Progenitor cell of endocrine pancreas (in vitro differentiated cells): ENCODE results near the gene SPRY2. TPM values are rescaled to one million over a fixed set of nuclear protein-coding genes. Genes with fewer than 3 reads are reported as not detected.

ENCODE experiments used
- DNase-seq: peaks from one replicate; pipeline ENCODE4 v3.0.0; 2021; ENCODE audit warnings: low spot score; ENCODE audit not compliant: unreplicated experiment
- H3K27ac Mint-ChIP-seq: 2 replicates; pipeline ENCODE4 v1.8.0; 2021; ENCODE audit warnings: mild to moderate bottlenecking, moderate library complexity, mixed read lengths
- H3K27me3 Mint-ChIP-seq: 2 replicates; pipeline ENCODE4 v1.8.0; 2021; ENCODE audit warnings: mixed read lengths
- H3K36me3 Mint-ChIP-seq: 2 replicates; pipeline ENCODE4 v1.8.0; 2022; ENCODE audit warnings: mixed read lengths; ENCODE audit not compliant: insufficient read depth
- H3K4me1 Mint-ChIP-seq: 2 replicates; pipeline ENCODE4 v1.8.0; 2021; ENCODE audit warnings: low read depth, mixed read lengths
- H3K4me3 Mint-ChIP-seq: 2 replicates; pipeline ENCODE4 v1.8.0; 2021; ENCODE audit warnings: low read depth, mild to moderate bottlenecking, moderate library complexity, mixed read lengths
- H3K9me3 Mint-ChIP-seq: 2 replicates; pipeline ENCODE4 v1.8.0; 2021; ENCODE audit warnings: low read depth, mixed read lengths
- CTCF ChIP-seq: fragments of 200-600 bp; sonication (generic); IDR thresholded peaks from one replicate; pipeline ENCODE4 v1.5.0; 2021; ENCODE audit warnings: antibody characterized with exemption, mild to moderate bottlenecking; ENCODE audit not compliant: unreplicated experiment
- total RNA-seq: library from RNA; stranded (reverse); gene quantifications from 2 replicates; pipeline ENCODE4 v1.2.1, GENCODE V29; 2021

Gene SPRY2
- total RNA-seq, 1 donor from 2014 or later, result 145 TPM

DNA sequence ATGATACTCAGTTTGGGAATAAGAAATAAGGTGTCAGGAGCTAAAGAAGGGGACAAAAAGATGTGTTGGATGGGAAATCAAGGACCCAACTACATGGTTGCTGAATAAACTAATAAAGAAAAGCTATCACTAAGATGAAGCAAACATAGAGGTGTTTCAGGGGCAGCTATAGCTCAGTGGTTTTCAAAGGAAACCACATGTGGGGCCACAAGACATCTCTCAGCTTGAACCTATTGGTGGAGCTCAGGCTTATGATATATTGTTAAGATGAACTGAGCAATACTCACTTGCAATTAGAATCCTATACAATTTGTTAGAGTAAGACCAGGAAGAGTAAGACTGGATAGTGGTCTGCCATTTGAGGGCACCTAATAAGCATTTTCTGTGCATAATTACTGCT lies 45.1 kb upstream of the SPRY2 start:
- no peak for DNase-seq
- no peak for TF ChIP-seq CTCF
- no peak overlapping the region for H3K27ac Mint-ChIP-seq
- no peaks in the 10 kb centered on the region for H3K27me3 Mint-ChIP-seq
- H3K9me3 Mint-ChIP-seq, result peaks cover 3% of the 10 kb centered on the region
- peaks cover 2% of the 10 kb centered on the region for H3K36me3 Mint-ChIP-seq
- no peak overlapping the region for H3K4me3 Mint-ChIP-seq
- peaks cover 1% of the 10 kb centered on the region for H3K4me1 Mint-ChIP-seq

- DNase-seq, result no peak
- H3K9me3 Mint-ChIP-seq, result peaks cover 3% of the 10 kb centered on the region
- no peaks in the 10 kb centered on the region for H3K36me3 Mint-ChIP-seq
- H3K27me3 Mint-ChIP-seq, result no peaks in the 10 kb centered on the region
- H3K27ac Mint-ChIP-seq, result no peak overlapping the region
- TF ChIP-seq CTCF, result no peak
- peaks cover 1% of the 10 kb centered on the region for H3K4me1 Mint-ChIP-seq
- H3K4me3 Mint-ChIP-seq, result no peak overlapping the region
Measured at GRCh38 chr13:80382576-80382975, 41.6 kb upstream of the SPRY2 start.

DNA sequence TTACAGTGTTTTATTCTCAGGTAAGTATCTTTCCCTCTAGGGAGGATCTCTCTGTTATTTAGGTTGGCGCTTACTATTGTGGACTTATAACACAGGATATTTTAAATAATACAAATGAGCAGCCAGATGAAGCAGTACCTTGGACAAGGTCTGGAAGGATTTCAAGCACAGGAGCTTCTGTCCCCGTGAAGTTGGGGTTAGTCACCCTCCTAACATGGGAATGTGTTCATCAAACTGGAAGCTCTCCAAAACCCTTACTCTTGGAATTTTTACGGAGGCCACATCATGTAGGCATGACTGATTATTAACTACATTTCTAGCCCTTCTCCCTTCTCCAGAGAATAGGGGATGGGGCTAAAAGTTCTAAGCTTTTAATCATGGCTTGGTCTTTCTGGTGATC lies 38.3 kb upstream of the SPRY2 start:
- Mint-ChIP-seq H3K36me3 (no peaks in the 10 kb centered on the region), H3K4me1 (no peaks in the 10 kb centered on the region), H3K4me3 (no peak overlapping the region), H3K27me3 (no peaks in the 10 kb centered on the region), H3K9me3 (peaks cover 3% of the 10 kb centered on the region), H3K27ac (no peak overlapping the region)
- DNase-seq, result no peak
- TF ChIP-seq CTCF, result no peak

DNA sequence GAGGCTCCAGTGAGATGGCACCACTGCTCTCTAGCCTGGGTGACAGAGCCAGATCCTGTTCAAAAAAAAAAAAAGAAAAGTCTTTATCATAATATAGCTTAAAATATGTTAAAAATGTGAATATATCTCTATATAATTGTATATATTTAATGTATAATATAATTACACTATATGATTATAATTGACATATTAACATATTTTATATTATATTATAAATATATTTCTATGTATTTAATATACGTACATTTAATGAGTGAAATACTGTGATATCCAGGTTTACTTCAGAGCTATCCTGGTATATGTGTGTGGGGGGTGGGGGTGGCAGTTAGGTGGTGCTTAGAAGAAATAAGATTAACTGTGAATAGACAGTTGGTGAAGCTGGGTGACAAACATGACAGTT lies 35.6 kb upstream of the SPRY2 start:
- Mint-ChIP-seq H3K27ac (no peak overlapping the region), H3K27me3 (no peaks in the 10 kb centered on the region), H3K36me3 (no peaks in the 10 kb centered on the region), H3K4me3 (no peak overlapping the region), H3K4me1 (peaks cover 4% of the 10 kb centered on the region), H3K9me3 (peaks cover 3% of the 10 kb centered on the region)
- TF ChIP-seq CTCF, result no peak
- no peak for DNase-seq

- peaks cover 3% of the 10 kb centered on the region for H3K9me3 Mint-ChIP-seq
- no peak for TF ChIP-seq CTCF
- peaks cover 9% of the 10 kb centered on the region for H3K4me1 Mint-ChIP-seq
- H3K27ac Mint-ChIP-seq, result no peak overlapping the region
- H3K27me3 Mint-ChIP-seq, result no peaks in the 10 kb centered on the region
- H3K4me3 Mint-ChIP-seq, result no peak overlapping the region
- no peaks in the 10 kb centered on the region for H3K36me3 Mint-ChIP-seq
- no peak for DNase-seq
Measured at GRCh38 chr13:80374901-80375300, 34.0 kb upstream of the SPRY2 start.
